Measurements from ENCODE around the gene B3GAT1.

The B3GAT1 gene

GRCh38 chr11:134382830-134383229, 29.2 kb downstream of the B3GAT1 start:
- no peaks in the 10 kb centered on the region for H3K27me3 ChIP-seq (replicated peaks)
- H3K4me3 ChIP-seq (ENCODE audit: low read depth, low read length), result no peak overlapping the region
- TF ChIP-seq CTCF (IDR thresholded peaks at IDR 0.05; ENCODE audit: low read depth, low read length, missing control alignments), result no peak
- in situ Hi-C loops (cut with HindIII; ENCODE audit: low pct_ligation_motif_present, low sequenced_read_pairs), result no loop called here
- no peaks in the 10 kb centered on the region for H3K36me3 ChIP-seq (replicated peaks)
- H3K27ac ChIP-seq, result no peak overlapping the region
- DNase-seq, result no peak

- DNase-seq, result no peak
- Histone ChIP-seq H3K27ac (no peak overlapping the region), H3K27me3 (replicated peaks) (no peaks in the 10 kb centered on the region), H3K4me3 (ENCODE audit: low read depth, low read length) (no peak overlapping the region), H3K36me3 (replicated peaks) (no peaks in the 10 kb centered on the region)
- TF ChIP-seq CTCF (IDR thresholded peaks at IDR 0.05; ENCODE audit: low read depth, low read length, missing control alignments), result no peak
- in situ Hi-C loops (cut with HindIII; ENCODE audit: low pct_ligation_motif_present, low sequenced_read_pairs), result no loop called here
These were observed 29.8 kb downstream of the B3GAT1 start for GRCh38 chr11:134382257-134382656.

- no peak for DNase-seq
- H3K27me3 ChIP-seq (replicated peaks), result no peaks in the 10 kb centered on the region
- in situ Hi-C loops (cut with HindIII; ENCODE audit: low pct_ligation_motif_present, low sequenced_read_pairs), result no loop called here
- no peaks in the 10 kb centered on the region for H3K36me3 ChIP-seq (replicated peaks)
- TF ChIP-seq CTCF (IDR thresholded peaks at IDR 0.05; ENCODE audit: low read depth, low read length, missing control alignments), result no peak
- H3K4me3 ChIP-seq (ENCODE audit: low read depth, low read length), result no peak overlapping the region
- H3K27ac ChIP-seq, result no peak overlapping the region
These were observed 31.3 kb downstream of the B3GAT1 start for GRCh38 chr11:134380785-134381184.

GRCh38 chr11:134380229-134380628, 31.8 kb downstream of the B3GAT1 start:
- in situ Hi-C loops (cut with HindIII; ENCODE audit: low pct_ligation_motif_present, low sequenced_read_pairs), result no loop called here
- H3K36me3 ChIP-seq (replicated peaks), result no peaks in the 10 kb centered on the region
- TF ChIP-seq CTCF (IDR thresholded peaks at IDR 0.05; ENCODE audit: low read depth, low read length, missing control alignments), result no peak
- H3K27me3 ChIP-seq (replicated peaks), result no peaks in the 10 kb centered on the region
- H3K27ac ChIP-seq, result no peak overlapping the region
- no peak for DNase-seq
- no peak overlapping the region for H3K4me3 ChIP-seq (ENCODE audit: low read depth, low read length)

GRCh38 chr11:134379241-134379640, 32.8 kb downstream of the B3GAT1 start:
- TF ChIP-seq CTCF (IDR thresholded peaks at IDR 0.05; ENCODE audit: low read depth, low read length, missing control alignments), result no peak
- H3K27ac ChIP-seq, result no peak overlapping the region
- in situ Hi-C loops (cut with HindIII; ENCODE audit: low pct_ligation_motif_present, low sequenced_read_pairs), result no loop called here
- DNase-seq, result no peak
- H3K36me3 ChIP-seq (replicated peaks), result no peaks in the 10 kb centered on the region
- no peaks in the 10 kb centered on the region for H3K27me3 ChIP-seq (replicated peaks)
- no peak overlapping the region for H3K4me3 ChIP-seq (ENCODE audit: low read depth, low read length)

GRCh38 chr11:134377876-134378275, 34.2 kb downstream of the B3GAT1 start:
- Histone ChIP-seq H3K36me3 (replicated peaks) (no peaks in the 10 kb centered on the region), H3K27ac (no peak overlapping the region), H3K4me3 (ENCODE audit: low read depth, low read length) (no peak overlapping the region), H3K27me3 (replicated peaks) (no peaks in the 10 kb centered on the region)
- in situ Hi-C loops (cut with HindIII; ENCODE audit: low pct_ligation_motif_present, low sequenced_read_pairs), result no loop called here
- no peak for DNase-seq
- TF ChIP-seq CTCF (IDR thresholded peaks at IDR 0.05; ENCODE audit: low read depth, low read length, missing control alignments), result no peak
